ENCODE measurements around the gene CYP4F22. TPM values are rescaled to one million over a fixed set of nuclear protein-coding genes. Genes with fewer than 3 reads are reported as not detected.

CYP4F22 gene
- total RNA-seq, 1 donor from 2014 or later: not detected

- DNase-seq (ENCODE audit: low read depth): no peak
Observed at GRCh38 chr19:15534957-15535864, 26.9 kb downstream of the CYP4F22 start.

DNA sequence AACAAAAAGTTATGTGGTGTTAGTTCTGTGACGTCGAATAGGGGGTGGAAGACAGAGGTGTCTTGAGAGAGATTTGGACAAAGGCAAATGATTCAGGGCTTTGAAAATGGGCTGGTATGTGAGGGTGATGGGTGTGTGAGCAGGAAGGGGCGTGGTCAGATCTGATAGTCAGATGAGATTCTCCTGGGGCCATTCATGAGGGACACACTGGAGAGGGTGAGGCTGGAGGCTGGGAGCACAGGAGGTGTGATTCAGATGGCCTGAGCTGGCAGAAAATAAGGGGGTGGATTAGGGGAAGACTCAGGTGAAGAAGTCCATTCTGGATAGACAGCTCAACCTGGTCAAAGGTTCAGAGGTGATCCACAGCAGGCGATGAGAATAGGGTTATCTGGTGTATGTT, 28.0 kb downstream of the CYP4F22 start:
- DNase-seq (ENCODE audit: low read depth): no peak

DNA sequence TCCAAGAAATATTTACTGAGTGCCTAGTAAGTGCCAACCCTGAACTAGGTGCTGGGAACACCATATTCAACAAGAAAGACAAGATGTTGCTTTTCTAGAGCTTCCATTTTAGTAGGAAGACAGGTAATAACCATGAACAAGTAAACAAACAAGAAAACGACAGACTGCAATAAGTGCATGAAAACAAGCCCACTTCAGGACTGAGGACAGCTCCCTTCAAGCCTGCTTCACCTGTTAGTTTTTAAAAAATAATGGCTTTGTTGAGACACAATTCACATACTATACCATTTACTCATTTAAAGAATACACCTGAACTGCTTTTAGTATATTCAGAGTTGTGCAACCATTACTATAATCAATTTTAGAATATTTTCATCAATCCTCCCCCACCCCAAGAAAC, 30.4 kb downstream of the CYP4F22 start:
- DNase-seq (ENCODE audit: low read depth): no peak

DNA sequence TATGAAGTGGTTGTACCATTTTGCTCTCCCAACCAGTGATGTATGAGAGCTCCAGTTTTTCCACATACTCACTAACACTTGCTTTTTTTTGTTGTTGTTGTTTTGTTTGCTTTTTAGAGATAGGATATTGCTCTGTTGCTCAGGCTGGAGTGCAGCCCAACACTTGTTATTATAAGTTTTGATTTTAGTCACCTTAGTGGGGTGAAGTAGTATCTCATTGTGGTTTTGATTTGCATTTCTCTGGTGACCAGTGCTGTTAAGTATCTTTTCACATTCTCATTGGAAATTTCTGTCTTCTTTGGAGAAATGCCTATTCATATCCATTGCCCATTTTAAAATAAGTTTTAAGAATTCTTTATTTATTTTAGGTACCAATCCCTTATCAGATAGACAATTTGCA, 31.3 kb downstream of the CYP4F22 start:
- no peak for DNase-seq (ENCODE audit: low read depth)

- DNase-seq (ENCODE audit: low read depth): no peak
Observed at GRCh38 chr19:15540435-15540834, 32.1 kb downstream of the CYP4F22 start.

DNA sequence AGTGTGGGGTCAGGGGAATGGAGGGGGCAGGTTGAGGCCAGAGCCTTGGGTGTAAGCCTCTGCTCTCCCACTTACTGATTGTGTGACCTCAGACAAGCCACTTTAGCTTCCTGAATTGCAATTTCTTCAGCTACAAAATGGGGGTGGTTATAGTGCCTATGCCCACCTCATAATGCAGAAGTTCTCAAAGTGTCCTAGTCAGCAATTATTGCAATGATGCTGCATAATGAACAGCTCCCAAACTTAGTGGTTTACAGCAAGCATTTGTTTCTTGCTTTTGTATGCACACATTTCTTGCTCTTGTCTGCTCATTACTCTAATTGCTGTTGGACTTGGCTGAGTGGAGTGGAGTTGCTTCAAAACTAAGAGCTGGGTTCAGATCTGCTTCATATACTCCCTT, 36.0 kb downstream of the CYP4F22 start:
- no peak for DNase-seq (ENCODE audit: low read depth)

DNA sequence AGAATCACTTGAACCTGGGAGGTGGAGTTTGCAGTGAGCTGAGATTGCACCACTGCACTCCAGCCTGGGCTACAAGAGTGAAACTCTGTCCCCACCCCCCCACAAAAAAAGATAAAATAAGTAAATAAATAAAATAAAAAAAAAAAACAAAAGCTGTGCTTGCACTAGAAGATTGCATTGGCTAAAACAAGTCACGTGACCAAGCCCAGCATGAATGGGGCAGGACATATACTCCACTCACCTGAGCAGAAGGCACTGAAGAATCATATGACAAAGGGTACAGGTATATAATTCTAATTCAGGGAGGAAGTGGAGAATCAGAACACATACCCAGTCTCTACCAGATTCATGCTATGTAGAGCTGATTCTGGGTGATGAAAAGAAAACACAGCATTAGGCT, 36.6 kb downstream of the CYP4F22 start:
- no peak for DNase-seq (ENCODE audit: low read depth)

DNA sequence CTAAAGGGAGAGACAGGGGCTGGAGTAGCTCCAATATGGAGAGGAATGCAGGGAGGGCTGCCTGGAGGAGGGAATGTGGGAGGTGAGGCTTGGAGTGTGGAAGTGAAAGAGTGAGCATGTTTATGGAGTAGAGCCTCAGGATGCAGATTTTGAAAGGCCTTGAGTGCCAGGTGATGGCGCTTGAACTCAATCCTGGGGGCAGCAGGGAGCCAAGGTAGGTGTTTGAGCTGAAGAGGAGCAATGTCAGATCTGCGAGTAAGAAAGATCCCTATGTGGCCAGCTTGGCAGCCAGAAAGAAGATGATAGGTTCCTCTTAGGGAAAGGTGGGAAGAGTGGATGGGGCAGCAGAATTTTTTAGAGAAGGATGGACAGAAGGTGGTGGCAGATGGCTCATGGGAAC, 40.3 kb downstream of the CYP4F22 start:
- no peak for DNase-seq (ENCODE audit: low read depth)

DNA sequence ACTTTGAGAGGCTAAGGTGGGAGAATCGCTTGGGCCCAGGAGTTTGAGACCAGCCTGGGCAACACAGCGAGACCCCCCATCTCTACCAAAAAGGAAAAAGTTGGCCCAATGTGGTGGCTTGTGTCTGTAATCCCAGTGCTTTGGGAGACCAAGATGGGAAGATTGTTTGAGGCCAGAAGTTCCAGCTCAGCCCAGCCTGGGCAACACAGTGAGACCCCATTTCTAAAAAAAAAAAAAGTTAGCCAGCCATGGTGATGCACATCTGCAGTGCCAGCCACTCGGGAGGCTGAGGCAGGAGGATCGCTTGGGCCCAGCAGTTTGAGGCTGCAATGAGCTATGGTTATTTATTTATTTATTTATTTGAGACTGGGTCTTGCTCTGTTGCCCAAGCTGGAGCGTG, 41.3 kb downstream of the CYP4F22 start:
- DNase-seq (ENCODE audit: low read depth): no peak

- no peak for DNase-seq (ENCODE audit: low read depth)
Observed at GRCh38 chr19:15550273-15550672, 41.9 kb downstream of the CYP4F22 start.

DNA sequence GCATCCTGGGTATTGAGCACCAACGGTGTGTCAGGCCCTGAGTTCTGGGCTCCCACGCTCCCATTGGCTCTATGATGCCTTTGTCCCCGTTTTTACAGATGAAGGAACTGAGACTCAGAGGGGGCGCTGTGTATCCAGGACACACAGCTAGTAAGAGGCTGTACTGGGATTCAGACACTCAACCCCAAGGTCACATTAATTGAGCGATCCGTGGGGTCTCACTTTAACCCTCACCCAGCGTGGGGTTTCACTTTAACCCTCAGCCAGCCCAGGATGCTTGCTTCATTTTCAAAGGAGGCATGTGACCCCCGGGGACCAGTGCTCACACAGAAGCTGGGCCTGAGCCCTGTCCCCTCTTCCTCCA, 42.6 kb downstream of the CYP4F22 start:
- DNase-seq (ENCODE audit: low read depth): no peak

- DNase-seq (ENCODE audit: low read depth): no peak
Observed at GRCh38 chr19:15551293-15552004, 43.1 kb downstream of the CYP4F22 start.

- no peak for DNase-seq (ENCODE audit: low read depth)
Observed at GRCh38 chr19:15555021-15555420, 46.7 kb downstream of the CYP4F22 start.

DNA sequence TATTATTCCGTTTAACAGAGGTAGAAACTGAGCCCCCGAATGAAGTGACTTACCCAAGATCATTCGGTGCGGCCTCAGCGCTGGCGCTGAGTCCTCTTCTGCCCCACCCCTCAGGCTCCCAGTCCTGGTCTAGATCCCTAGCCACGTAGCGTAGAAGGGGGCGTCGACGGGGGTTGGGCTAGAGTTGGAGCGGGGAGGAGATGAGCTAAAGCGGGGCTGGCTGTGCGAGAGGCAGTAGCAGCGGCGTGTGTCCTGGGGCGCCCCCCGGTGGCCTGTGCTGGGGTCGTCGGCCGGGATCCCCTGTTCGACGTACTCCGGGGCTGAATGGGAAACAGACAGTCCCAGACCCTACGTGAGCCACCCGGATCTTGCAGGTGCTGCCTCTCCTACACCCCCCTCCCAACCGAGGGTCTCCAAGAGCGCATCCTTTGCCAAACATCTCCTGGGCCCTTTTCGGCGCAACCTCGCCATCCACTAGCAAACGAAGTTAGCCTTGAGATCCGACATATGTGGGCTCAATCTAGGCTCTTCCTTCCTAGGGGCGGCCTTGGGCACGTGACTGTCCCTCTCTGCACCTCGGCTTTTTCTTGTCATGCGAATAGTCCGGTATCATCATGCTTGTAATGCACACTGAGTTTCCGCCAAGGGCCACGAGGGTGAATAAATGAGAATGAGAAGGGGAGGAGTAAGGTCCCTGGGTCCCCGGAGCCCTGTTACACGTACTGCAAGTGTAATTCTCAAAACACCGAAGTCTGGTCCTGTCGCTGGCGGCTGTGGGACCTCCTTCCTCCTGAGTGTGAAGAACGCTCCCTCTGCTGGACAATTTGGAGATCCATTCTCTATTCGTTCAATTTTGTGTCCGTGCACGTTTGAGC, 47.7 kb downstream of the CYP4F22 start:
- DNase-seq (ENCODE audit: low read depth): peak; percentile 79

DNA sequence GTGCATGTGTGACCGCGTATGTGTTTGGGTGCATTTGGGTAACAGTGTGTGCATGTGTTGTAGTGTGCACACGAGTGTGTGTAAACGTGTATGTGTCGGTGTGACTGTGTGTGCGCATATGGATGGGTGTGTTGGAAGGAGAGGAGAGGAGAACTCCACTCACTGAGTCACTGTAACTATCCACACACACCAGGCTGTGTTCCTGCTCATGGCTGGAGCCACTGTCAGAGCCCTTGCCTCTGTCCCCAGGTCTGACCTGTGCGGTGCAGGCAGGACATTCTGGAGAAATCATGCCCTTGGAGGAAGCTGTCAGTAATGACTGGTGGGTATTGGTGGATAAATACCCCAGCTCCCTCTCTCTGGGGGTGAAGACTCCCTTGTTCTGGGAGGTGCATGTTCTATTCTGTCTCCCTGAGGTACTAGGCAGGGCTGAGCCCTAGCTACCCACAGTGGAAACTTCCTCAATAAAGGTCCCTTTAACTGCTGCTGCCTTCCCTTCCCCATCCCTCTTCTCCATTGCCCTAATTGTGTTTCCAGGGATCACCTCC, 48.4 kb downstream of the CYP4F22 start:
- no peak for DNase-seq (ENCODE audit: low read depth)

GRCh38 chr19:15557223-15557622, 48.9 kb downstream of the CYP4F22 start:
- DNase-seq (ENCODE audit: low read depth): no peak

- no peak for DNase-seq (ENCODE audit: low read depth)
Observed at GRCh38 chr19:15562145-15562544, 53.8 kb downstream of the CYP4F22 start.

DNA sequence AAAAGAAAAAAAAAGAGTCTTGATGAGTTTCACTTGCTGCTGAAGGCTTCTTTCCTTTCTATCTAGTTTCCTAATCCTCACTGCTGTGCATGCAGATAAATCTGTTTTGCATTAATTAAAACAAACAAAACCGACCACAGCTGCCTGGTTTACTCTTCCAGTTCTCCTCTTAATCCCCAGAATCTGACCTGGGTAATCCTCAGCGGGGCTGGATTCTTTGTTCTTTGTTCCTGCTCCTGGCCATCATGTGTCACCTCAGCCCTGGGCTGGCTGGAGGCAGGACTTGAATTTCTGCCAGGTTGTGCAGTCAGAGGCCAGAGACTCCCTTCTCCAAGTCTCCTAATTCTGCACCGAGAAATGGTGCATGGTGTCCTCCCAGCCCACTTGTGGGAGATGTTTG, 54.5 kb downstream of the CYP4F22 start:
- no peak for DNase-seq (ENCODE audit: low read depth)

GRCh38 chr19:15563325-15563794, 55.0 kb downstream of the CYP4F22 start:
- no peak for DNase-seq (ENCODE audit: low read depth)

GRCh38 chr19:15563931-15564330, 55.6 kb downstream of the CYP4F22 start:
- DNase-seq (ENCODE audit: low read depth): no peak

DNA sequence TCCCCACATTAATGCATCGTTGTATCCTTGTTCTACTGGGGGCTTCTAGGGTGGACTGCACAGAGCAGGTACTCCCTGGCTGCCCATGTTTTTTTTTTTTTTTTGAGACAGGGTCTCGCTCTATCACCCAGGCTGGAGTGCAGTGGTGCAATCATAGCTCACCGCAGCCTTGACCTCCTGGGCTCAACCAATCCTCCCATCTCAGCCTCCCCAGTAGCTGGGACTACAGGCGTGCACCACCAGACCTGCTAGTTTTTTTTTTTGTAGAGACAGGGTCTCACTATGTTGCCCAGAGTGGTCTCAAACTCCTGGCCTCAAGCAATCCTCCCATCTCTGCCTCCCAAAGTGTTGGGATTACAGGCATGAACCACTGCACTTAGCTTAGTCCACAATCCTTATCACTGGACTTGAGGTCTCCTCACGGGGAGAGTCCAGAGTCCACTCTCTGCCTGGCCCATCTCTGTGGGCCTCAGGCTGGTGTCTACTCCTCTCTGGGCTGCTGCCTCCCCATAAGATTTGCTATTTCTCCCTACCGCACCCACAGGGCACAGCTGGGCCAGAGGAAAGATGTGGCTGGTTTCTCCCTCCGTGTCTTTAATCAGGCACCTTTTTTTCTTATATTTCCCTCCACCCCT, 56.3 kb downstream of the CYP4F22 start:
- no peak for DNase-seq (ENCODE audit: low read depth)

Data from renal cortical epithelial cell (primary cell).